GM21825 (cell line): Measurements from ENCODE around the gene GNB3.
A peak's percentile ranks its signal among the peaks of the same experiment; 100 is the strongest.

Experiments
- ATAC-seq: cut with Tn5 transposase; IDR thresholded peaks from one replicate; pipeline ENCODE4 v1.9.1; 2021; ENCODE audit warnings: mild to moderate bottlenecking, moderate library complexity; ENCODE audit not compliant: unreplicated experiment

GNB3 gene

GRCh38 chr12:6836851-6837250 lies 3.9 kb upstream of the GNB3 start:
- no peak for ATAC-seq

DNA sequence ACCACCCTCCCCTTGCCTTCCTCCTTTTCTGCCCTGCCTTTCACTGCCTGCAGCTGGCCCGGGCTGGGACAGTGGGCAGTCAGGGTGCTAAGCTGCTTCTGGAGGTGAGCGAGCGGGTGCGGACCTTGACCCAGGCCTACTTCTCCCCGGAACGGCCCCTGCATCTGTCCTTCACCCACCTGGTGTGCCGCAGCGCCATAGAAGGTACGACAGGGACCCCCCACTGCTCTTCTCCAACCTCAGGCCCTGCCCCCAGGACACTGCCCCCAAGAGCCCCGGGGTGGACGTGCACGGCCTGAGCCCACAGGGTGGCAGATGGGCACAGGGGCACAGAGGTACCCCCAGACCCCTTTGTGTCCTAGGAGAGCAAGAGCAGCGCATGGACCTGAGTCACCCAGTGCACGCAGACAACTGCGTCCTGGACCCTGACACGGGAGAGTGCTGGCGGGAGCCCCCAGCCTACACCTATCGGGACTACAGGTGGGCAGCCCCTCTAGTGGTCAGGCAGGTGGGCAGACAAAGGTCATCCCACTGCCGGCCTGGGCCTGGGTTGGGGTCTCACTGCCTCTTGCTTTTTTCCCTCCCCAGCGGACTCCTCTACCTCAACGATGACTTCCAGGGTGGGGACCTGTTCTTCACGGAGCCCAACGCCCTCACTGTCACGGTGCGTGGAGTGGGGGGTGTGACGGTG lies 3.2 kb upstream of the GNB3 start:
- ATAC-seq, result no peak

GRCh38 chr12:6838854-6839253 lies 1.9 kb upstream of the GNB3 start:
- ATAC-seq, result no peak

DNA sequence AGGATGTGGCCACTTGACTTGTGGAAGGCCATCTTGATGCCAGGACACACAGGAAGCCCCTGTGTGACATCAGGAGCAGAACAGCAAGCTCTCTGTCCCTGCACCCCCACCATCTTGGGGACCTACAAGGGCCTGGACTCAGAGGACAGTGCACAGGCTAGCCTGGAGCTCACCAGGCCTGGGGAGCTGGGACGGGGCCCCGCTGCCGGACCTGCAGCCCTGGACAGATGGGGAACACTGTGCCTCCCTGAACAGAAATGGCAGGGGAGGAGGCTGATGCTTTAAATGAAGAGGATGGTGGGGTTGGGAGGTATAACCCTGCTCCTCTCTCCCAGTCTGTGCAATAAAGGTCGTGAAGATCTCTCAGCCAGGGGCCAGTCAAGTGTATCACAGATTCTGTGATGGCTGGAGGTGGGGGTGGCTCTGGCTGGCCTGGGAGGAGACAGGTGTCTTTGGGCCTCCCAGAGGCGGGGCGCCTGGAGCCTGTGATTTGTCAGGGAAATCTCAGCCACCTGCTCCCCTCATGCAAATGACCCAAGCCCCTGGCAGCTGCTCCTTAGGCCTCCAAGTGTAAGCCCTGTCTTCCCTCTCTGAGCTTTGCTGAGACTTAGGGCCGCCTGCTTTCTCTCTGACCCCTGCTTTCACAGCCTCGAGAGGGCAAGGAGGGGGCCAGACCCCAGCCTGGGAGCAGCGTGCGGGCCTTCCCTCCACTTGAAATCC lies 1.1 kb upstream of the GNB3 start:
- peak; percentile 62 for ATAC-seq

DNA sequence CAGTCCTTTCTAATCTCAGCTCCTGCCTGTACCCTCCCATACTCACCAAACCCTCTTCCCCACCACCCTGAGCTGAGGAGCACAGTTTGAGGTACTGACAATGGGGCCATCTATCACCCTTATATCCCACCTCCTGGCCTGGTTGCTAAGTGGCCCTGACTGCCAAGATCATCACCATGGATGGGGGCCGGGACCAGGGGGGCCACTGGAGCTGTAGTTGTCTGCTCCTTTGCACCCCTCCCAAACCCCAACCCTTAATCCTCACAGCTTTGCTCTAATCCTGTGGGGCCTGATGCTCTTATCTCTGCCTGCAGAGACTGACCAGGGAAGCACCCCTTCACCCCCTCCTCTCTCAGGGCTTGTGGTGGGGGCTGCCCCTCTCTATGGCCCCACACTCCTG lies 395 bp upstream of the GNB3 start:
- ATAC-seq, result no peak

GRCh38 chr12:6842075-6842474 lies 1.4 kb downstream of the GNB3 start:
- no peak for ATAC-seq

DNA sequence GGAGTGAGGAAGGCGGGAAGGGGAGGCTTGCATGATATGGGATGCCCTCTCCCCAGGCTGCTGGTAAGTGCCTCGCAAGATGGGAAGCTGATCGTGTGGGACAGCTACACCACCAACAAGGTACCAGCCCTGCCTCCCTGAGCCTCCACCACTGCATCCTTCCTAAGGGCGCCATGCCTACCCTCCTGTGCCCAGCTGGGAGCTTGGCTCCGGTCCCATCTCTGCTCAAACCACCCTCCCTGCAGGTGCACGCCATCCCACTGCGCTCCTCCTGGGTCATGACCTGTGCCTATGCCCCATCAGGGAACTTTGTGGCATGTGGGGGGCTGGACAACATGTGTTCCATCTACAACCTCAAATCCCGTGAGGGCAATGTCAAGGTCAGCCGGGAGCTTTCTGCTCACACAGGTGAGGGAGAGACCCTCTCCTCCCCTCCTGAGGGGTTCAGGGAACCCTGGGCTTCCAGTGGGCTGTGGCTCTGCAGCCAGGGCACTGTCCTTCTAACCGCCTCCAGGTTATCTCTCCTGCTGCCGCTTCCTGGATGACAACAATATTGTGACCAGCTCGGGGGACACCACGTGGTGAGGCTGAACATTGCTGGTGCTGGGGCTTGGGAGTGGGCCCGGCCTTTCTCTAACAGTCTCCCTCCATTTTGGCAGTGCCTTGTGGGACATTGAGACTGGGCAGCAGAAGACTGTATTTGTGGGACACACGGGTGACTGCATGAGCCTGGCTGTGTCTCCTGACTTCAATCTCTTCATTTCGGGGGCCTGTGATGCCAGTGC lies 2.6 kb downstream of the GNB3 start:
- ATAC-seq, result no peak

GRCh38 chr12:6845395-6845794 lies 4.7 kb downstream of the GNB3 start:
- no peak for ATAC-seq

GRCh38 chr12:6846316-6846869 lies 5.7 kb downstream of the GNB3 start:
- ATAC-seq, result no peak

GRCh38 chr12:6847676-6848075 lies 7.0 kb downstream of the GNB3 start:
- ATAC-seq, result no peak

GRCh38 chr12:6849427-6849826 lies 8.7 kb downstream of the GNB3 start:
- ATAC-seq, result no peak

GRCh38 chr12:6849976-6850560 lies 9.3 kb downstream of the GNB3 start:
- ATAC-seq, result no peak

DNA sequence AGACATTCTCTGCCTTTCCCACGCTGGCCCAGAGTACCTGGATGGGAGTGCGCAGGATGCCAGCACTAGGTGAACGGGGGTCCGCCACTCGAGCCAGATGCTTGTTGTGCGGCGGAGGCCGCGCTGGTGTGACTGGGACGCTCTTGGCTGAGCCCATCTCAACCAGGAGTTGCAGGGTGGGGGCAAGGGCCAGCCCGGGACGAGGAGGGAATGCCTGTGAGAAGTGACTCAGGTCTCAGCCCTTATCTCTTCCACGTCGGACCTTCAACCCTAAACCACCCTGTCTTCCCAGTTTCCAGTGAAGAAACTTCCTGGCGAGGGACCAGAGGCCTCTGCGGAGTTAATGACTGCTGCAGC lies 10.0 kb downstream of the GNB3 start:
- ATAC-seq, result no peak

DNA sequence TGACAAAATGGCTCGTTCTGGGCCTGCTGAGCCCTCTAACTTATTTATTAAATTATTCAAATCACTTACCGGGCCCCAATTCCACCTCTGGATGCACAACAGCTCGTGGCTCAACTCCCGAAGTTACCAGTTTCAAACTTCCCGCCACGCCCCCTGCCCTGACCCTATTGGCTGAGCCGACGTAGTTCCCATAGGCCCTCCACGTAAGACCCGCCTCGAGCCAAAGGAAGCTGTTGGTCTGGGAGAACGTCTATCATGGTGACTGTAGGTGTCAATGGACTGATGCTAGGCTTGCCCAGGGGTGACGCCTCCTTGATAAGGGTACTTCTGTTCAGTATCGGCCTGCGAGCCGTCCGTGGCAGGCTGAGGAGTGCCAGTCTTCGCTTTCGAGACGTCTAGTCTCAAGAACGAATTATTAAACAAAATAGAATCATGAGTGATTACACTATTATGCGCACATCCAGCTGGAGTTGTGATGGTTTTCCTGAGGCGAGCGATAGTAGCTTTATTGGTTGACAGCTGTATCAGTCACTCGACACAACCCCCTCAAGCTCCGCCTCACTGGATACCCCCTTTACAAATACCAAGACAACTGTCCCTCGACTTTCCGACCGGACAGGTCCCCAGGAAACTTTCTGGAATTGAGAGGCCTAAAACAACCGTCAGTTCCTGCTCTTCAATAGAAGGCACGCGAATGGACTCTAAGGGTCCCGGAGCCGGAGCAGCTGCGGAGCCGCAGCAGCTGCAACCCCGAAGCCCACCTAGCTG lies 10.6 kb downstream of the GNB3 start, which contains the start of gene CDCA3:
TSS of gene CDCA3 (minus strand) at position 134 of the 768 bp plus-strand sequence. CDS start 334 bp downstream, outside the sequence.
- ATAC-seq, result peak; percentile 48

DNA sequence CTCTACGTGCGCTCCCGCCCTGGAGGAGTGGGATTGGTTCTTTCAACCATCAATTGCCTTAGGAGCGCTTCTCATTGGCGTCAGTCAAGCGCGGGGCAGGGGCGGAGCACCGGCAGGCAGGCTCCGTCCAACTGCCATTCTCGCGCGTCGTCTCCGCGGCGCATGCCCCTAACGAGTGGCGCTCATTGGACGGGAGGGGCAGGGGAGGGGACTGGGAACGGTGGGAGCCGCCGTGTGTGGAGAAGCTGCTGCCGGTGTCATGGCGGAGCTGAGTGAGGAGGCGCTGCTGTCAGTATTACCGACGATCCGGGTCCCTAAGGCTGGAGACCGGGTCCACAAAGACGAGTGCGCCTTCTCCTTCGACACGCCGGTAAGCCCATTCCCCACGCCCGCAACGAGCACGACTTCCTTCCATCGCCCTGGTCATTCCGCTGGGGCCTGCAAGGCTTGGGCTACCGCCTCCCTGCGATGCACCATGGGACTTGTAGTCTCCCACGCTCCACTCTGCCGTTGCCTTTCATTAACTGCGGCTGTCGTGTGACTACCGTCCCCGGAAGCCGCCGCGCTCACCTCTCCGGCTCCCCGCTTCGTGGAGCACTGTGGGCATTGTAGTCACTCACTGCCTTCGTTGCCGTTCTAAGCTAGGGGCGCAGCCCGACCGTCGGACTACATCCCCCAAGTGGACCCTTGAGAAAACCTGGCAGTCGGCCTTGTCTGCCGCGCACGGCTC lies 11.4 kb downstream of the GNB3 start, which contains the start of gene USP5:
TSS of gene USP5 (plus strand) at position 230 of the 730 bp plus-strand sequence. CDS start at position 260, 30 bp downstream.
- peak; percentile 79 for ATAC-seq

DNA sequence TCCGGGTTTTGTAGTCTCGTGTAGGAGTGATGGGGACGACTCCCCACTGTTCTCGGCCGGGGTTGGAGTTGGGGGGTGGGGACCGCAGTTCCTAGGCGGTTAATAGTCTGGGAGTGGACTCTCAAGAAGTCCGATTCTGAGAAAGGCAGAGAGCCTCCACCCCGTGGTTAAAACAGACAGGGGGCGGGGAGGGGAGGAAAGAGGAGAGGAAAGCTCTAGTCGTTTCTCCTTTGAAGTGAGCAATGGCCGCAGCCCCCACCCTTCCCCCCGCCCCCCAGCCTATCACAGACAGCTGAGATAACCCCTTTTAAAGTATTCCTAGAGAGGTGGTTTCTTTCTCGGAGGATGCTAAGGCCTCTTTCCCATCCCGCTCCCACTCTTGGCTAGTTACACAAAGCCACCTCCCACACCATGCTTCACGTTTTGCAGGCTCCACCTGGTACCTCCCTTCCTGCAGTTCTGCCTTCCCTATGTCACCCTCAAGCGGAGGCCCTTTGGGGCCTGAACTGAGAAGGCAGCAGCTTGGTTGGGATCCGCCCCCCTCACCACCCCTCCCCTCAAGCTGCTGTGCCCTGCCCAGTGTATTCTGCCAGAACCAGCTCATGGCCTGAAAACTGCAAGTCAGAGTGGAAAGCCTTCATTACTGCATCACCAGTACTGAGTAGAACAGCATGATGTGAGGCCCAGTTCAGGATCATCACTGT lies 12.1 kb downstream of the GNB3 start:
- ATAC-seq, result no peak

DNA sequence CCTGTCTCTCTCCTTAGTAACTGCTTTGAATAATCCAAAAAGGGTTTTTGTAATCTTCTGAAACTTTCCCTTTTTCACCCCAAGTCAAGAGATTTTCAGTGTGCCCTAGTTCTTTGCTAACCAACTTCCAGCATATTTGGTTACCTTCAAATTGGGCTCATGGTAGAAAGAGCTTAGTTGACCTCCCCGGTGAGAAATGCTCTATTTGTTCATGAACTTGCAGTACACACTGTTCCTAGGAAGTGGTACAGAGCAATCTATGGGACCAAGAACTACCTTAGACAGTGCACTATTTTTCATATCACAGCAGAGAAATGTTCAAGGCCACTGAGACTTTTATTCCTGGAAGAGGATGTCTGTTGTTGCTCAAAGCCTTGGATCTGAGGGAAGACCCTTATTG lies 12.9 kb downstream of the GNB3 start:
- ATAC-seq, result no peak

- ATAC-seq, result no peak
These were observed 13.3 kb downstream of the GNB3 start for GRCh38 chr12:6854036-6854435.

GRCh38 chr12:6855322-6855721 lies 14.6 kb downstream of the GNB3 start:
- no peak for ATAC-seq
